Stimulated activated CD4-positive, alpha-beta T cell treated with anti-CD3 and anti-CD28 coated beads, Interleukin-2, amount 100 ng/mL, for 24 hours (primary cell): Measurements from ENCODE around the gene EEFSEC.

Source experiments
- DNase-seq, 2 donors: peaks; one replicate each; pipeline ENCODE4 v3.0.0-alpha.2; 2020

EEFSEC gene

DNA sequence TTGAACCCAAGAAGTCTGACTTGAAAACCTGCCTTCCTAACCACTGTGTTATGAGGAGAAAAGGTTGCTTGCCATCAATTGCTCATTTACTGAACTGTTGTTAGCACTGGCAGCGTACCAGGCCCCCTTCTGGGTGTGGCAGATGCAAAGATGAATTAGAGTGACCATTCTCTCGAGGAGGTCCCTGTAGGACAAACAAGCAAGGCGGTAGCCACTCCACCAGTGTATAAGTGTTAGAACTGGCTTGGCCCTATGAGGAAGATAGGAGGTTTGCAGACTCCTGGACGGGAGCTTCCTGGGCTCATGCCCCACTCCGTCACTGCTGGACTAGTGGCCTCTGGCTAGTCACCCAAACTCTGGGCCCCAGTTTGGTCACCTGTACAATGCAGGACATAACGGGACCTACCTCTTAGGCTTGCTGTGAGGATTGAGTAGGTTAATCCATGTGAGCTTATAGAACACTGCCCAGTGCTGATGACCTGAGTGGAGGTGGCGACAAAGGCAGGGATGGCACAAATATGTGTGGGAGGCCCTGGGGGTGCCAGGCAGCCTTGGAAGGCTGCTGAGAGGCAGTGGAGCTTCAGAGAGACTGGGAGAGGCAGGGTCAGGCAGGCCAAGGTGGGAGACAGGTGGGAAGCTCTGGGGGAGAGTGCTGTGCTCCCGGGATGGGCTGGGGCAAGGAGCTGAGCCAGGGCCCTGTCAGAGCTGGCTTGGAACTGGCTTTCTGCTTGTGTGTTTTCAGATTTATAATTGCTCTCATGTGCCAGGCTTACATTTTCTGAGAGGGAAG, 167.5 kb downstream of the EEFSEC start:
- peak in 1 of 2 donors; percentile 9 for DNase-seq

DNA sequence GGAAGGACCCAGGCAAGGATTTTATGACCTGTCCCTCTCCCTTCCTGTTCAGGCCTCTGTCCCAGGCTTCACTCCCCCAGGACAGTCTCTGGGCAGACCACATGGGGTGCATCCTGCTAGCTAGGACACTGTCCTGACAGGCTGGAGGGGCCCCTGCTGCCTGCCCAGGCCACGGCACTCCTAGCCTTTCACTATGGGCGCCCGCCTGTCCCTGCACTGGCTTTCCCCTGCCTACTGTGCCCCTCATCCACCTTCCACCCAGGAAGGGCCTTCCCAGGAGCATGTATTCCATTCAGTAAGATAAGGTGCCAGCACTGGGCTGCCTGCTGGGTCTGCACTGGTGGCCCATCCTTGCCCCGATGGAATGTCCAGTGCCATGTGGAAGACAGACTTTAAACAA, 168.1 kb downstream of the EEFSEC start:
- DNase-seq, result peak in 1 of 2 donors; percentile 11

DNA sequence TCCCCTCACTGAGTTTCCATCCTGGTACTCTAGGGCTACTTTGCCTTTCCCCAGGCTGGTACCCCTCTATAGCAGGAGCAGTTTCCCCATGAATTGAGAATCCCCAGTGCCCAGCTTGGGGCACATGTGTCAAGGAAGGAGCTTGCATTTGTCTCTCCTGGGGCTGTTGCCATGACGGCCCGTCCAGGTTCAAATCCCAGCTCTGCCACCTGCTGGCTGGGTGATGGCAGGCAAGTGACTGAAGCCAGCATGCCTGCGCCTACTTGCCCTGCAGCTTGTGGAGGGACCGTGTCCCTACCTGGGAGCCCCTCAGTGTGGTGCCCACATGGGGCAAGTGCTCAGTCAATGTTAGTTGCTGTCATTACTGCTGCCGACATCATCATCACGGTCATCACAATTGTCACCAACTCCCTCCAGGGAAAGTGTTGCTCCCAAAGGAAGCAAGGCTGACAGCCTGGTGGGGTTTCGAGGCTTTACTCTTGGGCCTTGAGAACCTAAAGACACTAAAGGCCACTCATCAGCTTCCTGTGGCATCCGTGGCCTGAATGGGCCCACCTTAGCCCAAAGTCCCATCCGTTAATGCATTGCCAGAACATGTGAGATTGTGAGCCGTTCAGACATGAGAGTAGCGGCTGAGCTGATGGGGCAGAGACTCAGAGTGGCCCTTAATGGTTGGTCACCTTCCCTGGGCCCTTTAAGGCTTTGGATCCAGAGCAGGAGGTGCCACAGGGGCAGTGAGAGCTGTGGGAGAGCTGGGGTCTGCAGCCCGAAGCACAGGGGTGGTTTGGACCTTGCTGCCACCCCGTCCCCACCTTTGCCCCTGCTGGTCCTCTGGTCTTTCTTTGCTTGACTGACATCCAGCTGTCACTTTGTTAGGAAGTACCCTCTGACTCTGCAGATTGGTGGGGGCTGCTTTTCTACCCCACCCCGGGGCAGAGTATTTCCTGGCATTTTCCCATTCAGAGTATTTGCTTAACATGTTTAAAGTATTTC, 169.0 kb downstream of the EEFSEC start:
- peak; percentile 43 to 58 for DNase-seq

DNA sequence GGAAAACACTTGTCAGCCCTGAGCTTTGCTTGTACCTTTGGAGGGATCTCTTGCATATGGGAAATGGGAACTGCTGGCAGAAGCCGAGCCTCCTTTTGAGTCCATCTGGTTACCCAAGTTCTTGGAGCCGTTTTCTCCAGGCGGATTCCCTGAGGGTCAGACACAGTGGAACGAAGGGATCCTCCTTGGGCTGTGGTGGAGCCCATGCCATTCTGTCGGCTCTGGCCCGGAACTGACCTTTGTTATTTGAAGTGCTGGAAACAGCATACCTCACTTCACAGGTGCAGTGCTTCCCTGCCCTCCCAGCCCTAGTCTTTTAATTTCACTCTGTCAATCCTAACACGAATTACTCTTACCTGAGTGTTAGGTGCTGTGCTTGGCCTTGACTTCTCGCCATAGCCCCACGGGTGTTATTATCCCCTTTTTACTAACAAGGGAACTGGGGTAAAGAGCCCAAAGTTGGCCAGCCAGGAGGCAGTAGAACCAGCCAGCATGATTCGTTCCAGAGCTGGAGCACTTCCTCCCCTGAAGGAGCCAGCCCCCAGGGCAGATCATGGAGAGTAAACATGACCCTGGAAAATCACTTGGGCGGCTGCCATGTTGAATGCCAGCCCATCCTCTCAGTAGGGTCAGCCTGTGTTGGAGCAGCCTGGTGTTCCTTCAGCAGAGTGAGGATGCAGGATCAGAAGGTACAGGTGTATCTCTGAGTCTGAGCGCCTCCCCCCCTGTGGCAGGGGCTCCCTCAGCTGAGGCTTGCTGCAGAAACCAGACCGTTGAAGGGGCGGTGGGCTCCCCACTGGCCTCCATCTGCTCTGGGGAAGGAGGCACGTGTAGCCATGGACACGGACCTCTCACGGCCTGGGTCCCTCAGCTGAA, 170.2 kb downstream of the EEFSEC start:
- peak in 1 of 2 donors; percentile 12 for DNase-seq

DNA sequence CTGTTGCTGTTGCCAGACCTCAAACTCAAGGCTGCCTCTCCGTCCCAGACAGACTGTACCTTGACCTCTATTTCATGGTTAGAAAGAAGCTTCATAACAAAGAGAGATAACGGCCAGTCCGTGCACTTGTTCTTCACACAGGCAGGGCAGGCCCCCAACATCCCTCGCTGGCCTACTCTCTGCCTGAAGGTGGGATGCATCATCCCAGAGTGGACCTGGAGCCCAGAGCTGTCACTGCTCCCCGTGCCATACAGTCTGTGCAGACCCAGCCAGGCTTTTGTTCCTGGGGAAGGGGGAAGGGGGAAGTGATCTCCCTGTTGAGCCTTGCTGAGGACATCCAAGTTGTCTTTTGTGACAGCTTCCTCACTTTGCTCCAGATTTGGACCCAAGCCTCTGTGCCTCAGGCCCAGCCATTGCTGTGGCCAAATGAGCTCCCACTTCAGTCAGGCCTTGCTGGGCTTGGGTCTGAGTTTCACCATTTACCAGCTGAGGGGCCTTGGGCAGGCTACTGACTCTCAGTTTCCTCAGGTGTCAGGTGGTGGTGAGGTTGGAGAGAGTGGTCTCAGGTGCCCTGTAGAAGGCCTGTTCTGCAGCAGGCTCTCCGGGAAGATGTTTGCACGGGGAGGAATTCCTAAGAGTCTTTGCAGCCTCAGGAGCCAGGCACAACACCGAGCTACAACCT, 171.8 kb downstream of the EEFSEC start:
- DNase-seq, result peak in 1 of 2 donors; percentile 14

DNA sequence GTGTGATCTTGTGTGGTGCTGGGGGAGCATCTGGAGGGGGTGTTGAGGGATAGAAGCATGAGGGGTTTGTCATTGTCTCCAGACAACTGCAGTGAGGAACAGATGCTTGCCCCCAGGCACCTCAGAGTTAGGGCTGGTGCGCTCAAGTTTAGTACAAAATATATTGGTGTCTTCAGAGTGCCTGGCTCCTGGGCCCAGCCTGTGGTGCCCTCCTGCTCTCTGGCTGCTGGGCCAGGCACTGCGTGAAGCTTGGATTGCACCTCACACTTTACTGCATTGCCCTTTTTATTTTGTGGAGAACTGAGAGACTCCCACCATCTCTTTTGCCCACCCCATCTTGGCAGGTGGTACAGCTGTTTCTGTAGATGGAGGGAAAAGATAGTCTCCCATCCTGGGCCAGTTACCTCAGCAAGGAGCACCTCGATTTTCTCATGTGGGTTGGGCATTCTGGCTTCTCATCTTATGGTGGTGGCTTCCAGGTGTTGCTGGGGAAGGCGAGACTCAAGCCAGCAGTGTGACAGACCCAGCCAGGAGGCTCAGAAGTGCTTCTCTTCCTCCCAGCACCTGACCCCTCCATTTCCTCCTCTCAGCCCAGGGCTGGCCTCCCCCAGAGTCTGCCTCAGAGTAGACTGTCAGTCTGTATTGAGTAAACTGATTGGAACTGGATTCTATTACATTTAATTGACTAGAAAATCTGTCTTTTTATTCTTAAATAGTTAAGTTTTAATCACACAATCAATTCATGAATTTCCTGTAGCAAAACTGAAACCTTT, 173.0 kb downstream of the EEFSEC start:
- DNase-seq, result peak in 1 of 2 donors; percentile 6

DNA sequence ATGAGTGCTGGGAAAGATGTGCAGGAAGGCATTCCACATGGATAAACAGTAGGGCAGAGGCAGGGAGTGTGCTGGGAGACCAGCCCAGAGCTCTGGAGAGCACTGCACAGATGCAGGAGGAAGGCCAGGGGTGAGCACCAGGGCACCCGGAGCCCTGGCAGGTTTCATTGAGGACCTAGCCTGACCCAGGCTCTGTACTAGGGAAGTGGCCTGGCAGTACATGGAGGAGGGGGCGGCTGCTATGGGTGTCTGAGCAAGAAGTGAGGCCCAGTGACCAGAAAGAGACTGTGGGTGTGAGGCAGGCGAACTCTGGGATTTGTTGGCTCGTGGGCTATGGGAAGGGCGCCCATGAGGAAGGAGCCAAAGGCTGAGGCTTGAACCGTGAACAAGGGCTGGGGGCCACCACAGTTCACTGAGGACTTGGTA, 174.3 kb downstream of the EEFSEC start:
- DNase-seq, result peak in 1 of 2 donors; percentile 8

DNA sequence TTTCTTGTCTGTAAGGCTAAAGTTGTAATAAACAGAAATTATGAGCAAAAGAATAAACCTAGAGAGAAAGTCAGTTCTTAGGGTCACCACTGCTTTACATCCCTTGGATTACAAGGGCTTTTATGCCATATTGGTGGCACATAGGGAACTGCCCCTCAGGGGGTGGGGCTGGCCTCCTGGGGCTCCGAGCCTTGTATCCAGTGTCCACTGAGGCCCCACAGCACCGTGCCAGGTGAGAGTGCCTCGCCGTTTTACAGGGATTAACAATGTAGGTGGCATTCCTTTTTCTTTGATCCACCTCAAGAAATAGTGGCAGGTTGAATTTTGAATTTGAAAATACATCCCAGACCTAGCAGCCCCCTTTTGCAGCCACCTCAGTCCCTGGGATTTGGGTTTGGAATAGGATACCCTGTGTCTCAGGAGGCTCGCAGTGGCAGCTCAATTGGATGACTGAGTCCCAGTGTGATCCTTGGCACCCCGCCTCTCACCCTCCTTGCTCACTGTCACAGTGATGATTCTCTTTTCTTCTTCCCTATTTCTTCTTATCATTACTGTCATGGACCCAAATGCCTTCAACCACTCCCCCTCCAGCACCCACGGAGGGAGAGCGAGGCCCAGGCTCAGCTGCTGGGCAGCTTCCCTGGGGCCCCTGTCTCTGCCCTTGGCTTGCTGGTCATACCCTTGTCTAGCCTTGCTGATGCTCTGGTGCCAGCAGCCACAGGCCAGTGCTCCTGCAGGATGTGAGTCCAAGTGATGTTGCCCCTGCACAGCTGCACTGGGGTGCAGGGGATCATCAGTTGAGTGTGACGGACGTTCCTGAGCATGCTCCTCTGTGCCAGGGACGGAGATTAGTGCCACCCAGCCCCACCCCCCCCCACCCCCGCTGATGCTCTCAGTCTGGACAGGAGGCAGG, 175.5 kb downstream of the EEFSEC start:
- no peak for DNase-seq

DNA sequence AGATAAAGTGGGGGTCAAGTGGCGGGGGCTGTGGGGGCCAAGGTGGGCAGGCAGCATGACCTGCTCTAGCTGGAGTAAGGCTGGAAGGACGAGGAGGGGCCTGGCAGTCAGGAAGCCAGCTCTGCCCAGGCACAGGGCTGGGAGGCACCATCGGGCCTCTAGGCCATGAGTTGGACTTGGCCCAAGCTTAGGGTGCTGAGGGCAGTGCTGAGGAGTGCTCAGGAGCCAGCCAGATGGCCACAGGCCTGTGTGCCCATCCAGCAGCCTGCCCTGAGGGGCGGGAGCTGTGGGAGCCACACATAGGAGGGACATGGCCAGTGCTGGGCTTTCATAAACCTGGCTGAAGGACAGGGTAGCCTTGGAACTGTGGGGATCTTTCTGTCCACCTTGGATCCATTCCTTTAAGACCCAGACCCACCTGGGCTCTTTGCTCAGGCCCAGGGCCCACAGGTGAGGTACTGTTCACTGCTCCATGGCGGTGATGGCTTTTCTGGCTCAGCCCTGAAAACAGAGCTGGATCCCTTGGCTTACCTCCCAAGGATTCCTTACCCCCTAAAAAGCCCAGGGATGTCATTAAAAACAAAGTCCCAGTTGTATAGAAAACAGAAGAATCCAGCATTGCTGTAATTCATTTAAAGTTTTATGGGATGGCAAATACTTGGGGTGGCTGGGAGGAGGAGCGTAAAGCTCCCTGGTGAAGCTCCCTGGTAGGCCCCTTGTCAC, 176.4 kb downstream of the EEFSEC start:
- no peak for DNase-seq

DNA sequence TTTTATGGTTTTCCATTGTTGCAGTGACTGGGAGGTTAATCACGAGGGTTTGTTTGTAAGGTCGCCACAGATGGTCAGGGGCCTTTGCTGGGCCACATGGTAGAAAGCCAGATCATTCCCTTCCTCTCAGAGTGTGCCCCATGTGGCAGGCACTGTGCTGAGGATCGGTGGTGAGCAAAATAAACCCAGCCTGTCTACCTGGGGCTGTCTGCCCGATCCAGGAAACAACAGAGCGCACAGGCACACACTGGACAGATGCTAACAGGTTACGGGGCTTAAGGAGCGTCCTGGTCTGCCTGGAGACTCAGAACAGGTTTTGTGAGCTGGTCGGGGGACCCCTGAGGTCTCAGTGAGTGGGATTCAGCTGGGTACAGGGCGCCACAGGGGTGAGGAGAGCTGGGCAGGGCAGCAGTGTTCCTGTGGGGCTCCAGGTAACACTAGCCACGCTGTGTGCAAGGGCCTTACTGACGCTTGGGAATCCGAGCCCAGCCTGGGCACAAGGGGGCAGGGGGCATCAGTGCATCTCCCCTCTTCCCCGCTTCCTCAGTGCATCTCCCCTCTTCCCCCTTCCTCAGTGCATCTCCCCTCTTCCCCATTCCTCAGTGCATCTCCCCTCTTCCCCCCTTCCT, 177.0 kb downstream of the EEFSEC start:
- DNase-seq, result no peak

DNA sequence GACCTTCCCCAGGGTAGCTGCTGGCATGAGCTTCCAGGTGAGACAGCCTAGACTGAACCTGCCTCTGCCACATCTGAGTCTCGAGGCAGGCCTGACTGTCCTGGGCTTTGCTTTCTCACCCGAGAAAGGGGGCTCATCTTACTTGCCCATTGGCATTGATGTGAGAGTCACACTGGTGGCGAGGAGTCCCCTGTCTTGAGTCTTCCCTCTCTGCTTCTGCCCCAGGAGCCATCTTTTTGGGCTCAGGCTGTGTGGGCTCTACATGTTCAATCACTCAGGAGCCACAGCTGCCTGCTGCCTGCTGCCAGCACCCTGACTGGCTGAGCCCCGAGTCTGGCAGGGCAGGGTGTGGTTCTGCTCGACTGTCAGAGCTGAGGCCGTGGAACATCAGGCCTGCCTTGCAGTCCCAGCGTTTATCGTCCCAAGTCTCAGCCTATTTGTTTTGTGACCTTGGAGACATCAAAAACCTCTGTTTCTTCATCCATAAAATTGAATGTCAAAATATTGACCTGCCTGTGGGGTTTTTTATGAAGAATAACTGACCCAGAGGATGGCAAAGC, 180.9 kb downstream of the EEFSEC start:
- DNase-seq, result no peak

DNA sequence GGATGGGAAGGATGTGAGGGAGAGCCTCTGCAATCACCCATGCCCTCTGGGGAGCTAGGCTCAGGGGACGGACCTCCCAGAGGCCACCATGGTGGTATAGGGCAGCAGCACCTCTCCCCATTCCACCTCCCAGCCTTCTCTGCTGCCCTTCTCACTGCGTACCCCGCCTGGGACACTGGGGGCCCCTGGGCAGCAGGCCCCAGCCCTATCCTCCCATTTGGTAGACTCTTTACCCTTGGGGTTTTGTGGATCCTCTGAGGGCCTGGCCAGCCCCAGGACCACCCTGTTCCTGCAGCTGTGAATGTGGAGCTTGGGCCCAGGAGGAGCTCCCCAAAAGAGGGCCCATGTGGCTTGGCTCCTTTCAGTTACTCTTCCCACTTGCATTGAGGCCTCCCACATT, 181.5 kb downstream of the EEFSEC start:
- DNase-seq, result no peak

DNA sequence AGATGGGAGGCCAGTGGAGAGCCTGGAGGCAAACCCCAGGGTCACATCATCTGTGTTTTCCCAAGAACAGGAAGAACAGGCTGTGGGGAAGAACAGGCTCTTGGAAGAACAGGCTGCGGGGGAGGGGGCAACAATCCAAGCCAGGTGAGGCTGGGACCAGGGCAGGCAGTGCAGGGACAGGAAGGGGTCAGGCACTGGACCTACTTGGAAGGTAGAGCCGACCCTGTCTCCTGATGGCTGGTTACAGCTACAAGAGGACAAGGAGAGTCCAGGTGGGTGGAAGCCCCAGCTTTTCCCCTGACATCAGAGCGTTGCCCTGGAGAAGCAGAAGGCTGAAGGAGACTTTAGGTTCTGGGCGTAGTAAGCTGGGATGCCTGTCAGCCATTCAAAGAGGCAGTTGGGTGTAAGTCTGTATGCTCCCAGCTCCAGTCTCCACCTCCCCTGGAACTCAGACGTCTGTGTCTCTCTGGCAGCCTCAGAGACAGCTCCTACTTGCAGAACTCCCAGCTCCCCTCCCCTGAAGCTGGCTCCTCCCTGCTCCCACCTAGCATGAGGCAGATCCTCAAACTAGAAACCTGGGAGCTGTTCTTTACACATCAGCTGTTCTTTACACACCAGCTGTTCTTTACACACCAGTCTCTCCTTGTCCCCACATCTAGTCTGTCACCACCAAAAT, 182.5 kb downstream of the EEFSEC start:
- DNase-seq, result no peak

DNA sequence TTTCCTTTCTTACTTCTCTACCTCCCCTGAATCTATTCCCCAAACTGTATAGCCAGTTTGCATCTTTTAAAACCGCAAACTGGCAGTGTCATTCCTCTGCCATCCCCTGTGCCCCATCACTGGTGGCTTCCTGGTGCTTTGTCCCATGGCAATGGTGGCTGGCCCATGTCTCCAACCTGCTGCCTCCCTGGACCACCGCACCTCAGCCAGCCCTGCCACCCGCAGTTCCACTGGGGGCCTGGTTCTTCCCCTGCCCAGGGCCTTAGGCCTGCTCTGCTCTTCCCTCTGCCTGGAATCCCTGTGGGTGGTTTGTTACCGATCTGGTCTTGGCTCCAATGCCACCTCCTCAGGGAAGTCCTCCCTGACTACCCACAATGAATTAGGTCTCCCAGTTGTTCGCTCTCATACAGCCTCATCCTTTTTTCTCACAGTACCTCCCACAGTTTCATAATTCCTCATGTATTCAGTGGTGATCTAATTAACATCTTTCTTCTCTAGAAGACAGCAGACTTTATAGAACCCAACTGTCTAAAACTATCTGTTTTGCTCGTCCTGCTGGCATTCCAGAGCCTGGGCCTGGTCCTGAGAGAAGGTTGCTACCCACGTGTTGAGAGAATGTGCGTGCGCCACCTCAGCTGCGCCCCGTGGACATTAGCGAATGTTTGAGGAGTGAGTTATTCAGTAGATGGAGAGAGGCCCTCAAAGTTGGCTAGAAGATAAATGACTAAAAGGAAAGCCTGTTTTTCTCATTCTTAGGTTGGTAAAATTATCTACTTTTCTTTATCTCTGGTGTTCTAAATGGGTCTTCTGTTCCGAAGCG, 183.3 kb downstream of the EEFSEC start:
- no peak for DNase-seq

DNA sequence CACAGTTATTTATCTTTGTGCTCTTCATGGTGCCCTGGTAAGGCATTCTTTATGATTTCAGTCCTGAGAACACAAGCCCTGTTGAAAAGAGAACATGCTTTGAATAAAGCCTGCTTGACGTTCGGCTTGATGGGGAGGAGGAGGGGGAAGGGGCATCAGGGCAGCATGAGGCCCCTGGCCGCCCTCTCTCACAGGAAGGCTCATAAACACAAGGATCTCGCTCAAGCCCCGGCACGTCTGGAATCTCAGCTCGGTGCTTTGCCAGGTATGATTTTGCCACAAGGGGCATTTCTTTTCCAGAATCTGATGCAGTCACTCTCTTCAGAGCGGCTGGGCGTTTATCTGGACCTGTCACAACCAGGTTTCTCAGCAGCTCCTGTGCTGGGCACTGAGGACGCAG, 184.0 kb downstream of the EEFSEC start:
- DNase-seq, result no peak

DNA sequence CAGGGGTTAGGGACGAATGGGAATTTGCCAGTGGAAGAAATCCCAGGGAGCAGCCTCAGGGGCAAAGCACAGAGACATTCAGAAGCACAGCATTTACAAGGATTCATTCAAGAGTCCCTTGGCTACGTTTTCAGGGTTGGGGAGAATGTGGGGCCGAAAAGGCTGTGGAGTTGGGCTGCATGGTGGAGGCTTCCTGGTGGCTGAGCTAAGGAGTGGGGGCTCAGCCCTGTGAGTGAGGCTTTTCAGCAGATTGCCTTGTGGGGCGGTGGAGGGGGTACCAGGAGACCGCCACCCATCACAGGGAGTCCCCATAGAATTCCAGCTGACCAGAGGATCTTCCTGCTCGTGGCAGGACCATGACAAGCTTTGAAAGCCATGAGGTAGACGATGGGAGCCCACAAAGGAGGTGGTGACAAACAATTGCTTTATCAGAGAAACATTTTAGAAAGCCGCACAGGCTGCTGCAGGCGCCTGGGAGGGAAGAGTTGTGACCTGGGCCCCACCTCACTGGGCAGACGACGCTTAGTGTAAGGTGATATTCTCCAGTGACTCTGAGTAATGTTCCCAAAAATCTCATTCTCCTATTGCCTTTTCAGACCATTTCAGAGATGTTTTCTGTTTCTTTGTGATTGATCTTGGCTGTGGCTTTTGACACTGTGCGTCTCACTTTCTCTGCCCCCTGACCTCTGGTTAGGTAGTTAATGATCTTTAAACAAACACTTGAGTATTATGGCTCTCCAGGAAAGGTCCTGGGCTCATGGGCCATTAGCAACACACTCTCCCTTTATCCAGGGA, 185.5 kb downstream of the EEFSEC start:
- DNase-seq, result no peak
